ENCODE measurements around the gene CRHR1.

The CRHR1 gene

GRCh38 chr17:45800816-45801215 is 16.7 kb downstream of the CRHR1 start:
- H3K4me3 ChIP-seq (ENCODE audit: low read depth, low read length): no peak overlapping the region
- TF ChIP-seq CTCF (IDR thresholded peaks at IDR 0.05; ENCODE audit: low read depth, low read length): no peak

GRCh38 chr17:45801421-45801820 is 17.3 kb downstream of the CRHR1 start:
- TF ChIP-seq CTCF (IDR thresholded peaks at IDR 0.05; ENCODE audit: low read depth, low read length): no peak
- no peak overlapping the region for H3K4me3 ChIP-seq (ENCODE audit: low read depth, low read length)

- H3K4me3 ChIP-seq (ENCODE audit: low read depth, low read length): no peak overlapping the region
- TF ChIP-seq CTCF (IDR thresholded peaks at IDR 0.05; ENCODE audit: low read depth, low read length): no peak
These were observed 24.7 kb downstream of the CRHR1 start for GRCh38 chr17:45808845-45809244.

GRCh38 chr17:45809499-45809898 is 25.4 kb downstream of the CRHR1 start:
- TF ChIP-seq CTCF (IDR thresholded peaks at IDR 0.05; ENCODE audit: low read depth, low read length): no peak
- no peak overlapping the region for H3K4me3 ChIP-seq (ENCODE audit: low read depth, low read length)

GRCh38 chr17:45812102-45812501 is 28.0 kb downstream of the CRHR1 start:
- no peak for TF ChIP-seq CTCF (IDR thresholded peaks at IDR 0.05; ENCODE audit: low read depth, low read length)
- H3K4me3 ChIP-seq (ENCODE audit: low read depth, low read length): no peak overlapping the region

GRCh38 chr17:45813048-45813725 is 29.1 kb downstream of the CRHR1 start:
- TF ChIP-seq CTCF (IDR thresholded peaks at IDR 0.05; ENCODE audit: low read depth, low read length): no peak
- no peak overlapping the region for H3K4me3 ChIP-seq (ENCODE audit: low read depth, low read length)

- TF ChIP-seq CTCF (IDR thresholded peaks at IDR 0.05; ENCODE audit: low read depth, low read length): no peak
These were observed 30.8 kb downstream of the CRHR1 start for GRCh38 chr17:45814622-45815606.

More at GRCh38 chr17:45814622-45815606, 30.8 kb downstream of the CRHR1 start:
- H3K4me3 ChIP-seq (ENCODE audit: low read depth, low read length): no peak overlapping the region

Data from WI38 (cell line).